Testis (tissue), 2 donors: ENCODE measurements around the gene NBAS.

Experiments used
- POLR2A ChIP-seq: fragments of 450-650 bp; IDR thresholded peaks from one replicate; pipeline ENCODE4 v1.6.1; 2017; ENCODE audit warnings: antibody characterized with exemption, mild to moderate bottlenecking, moderate library complexity
- TF ChIP-seq, protein P1 (sequence below), 3 experiments: fragments of 450-650 bp in 2 of 3; fragments of 200-600 bp in 1 of 3; sonication (generic) in 1 of 3; IDR thresholded peaks; one replicate each; pipeline ENCODE4 v1.5.1; 2016 to 2019; ENCODE audit warnings: antibody characterized with exemption in 3 of 3, mild to moderate bottlenecking in 2 of 3, moderate library complexity in 1 of 3

DNA sequence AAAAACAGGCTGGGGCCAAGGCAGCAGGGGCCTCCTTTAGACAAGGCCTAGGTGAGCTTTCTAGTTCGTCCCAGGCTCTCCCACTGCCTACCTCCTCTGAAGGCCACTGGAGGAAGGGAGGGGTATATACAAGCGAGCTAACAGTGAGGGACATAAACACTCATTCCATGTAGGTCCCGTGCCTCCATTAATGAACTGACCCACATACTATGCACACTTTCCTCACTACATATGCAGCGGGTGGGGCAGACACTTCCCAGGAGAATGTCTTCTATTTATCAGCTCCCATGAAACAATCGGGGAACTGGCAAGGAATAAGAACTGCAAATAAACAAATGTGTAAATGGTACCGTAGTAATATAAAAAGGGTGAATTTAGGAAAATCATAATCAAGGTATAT, 336.5 kb downstream of the NBAS start:
- TF ChIP-seq, protein P1, sequence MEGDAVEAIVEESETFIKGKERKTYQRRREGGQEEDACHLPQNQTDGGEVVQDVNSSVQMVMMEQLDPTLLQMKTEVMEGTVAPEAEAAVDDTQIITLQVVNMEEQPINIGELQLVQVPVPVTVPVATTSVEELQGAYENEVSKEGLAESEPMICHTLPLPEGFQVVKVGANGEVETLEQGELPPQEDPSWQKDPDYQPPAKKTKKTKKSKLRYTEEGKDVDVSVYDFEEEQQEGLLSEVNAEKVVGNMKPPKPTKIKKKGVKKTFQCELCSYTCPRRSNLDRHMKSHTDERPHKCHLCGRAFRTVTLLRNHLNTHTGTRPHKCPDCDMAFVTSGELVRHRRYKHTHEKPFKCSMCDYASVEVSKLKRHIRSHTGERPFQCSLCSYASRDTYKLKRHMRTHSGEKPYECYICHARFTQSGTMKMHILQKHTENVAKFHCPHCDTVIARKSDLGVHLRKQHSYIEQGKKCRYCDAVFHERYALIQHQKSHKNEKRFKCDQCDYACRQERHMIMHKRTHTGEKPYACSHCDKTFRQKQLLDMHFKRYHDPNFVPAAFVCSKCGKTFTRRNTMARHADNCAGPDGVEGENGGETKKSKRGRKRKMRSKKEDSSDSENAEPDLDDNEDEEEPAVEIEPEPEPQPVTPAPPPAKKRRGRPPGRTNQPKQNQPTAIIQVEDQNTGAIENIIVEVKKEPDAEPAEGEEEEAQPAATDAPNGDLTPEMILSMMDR (IDR thresholded peaks at IDR 0.05), result no peak
- TF ChIP-seq POLR2A, result no peak
